Measurements from ENCODE around the gene C2CD5. TPM values are rescaled to one million over a fixed set of nuclear protein-coding genes. Genes with fewer than 3 reads are reported as not detected.
"Not testable (repeated sequence)": the region's sequence is repeated elsewhere in the genome, so short reads cannot be mapped to it uniquely, and the experiment has no call there.

C2CD5 gene
- total RNA-seq, 1 donor from 2014 or later = 41.8 TPM

- H3K27ac ChIP-seq (ENCODE audit: low read depth, low read length) = no peak overlapping the region
- no peak overlapping the region for H3K4me3 ChIP-seq (ENCODE audit: low read length in 3 of 3)
- H3K36me3 ChIP-seq (ENCODE audit: control insufficient read depth in 3 of 3, insufficient read depth in 3 of 3, low read length in 3 of 3) = no peaks in the 10 kb centered on the region
- no peaks in the 10 kb centered on the region for H3K9me3 ChIP-seq (ENCODE audit: control insufficient read depth in 3 of 3, low read length in 3 of 3)
- no peaks in the 10 kb centered on the region for H3K4me1 ChIP-seq (ENCODE audit: control insufficient read depth in 3 of 3, insufficient read depth in 3 of 3, low read length in 3 of 3)
- peaks cover 0 to 3% (median 0%) of the 10 kb centered on the region in 3 donors for H3K27me3 ChIP-seq (ENCODE audit: control insufficient read depth in 3 of 3, insufficient read depth in 3 of 3, low read length in 3 of 3)
- no peak overlapping the region for H3K9ac ChIP-seq (ENCODE audit: low read depth in 1 of 3, low read length in 3 of 3)
These were observed 18.0 kb upstream of the C2CD5 start for GRCh38 chr12:22562036-22563028.

- not testable (repeated sequence) for H3K4me1 ChIP-seq (ENCODE audit: control insufficient read depth in 3 of 3, insufficient read depth in 3 of 3, low read length in 3 of 3); H3K27ac ChIP-seq (ENCODE audit: low read depth, low read length); H3K27me3 ChIP-seq (ENCODE audit: control insufficient read depth in 3 of 3, insufficient read depth in 3 of 3, low read length in 3 of 3); H3K9ac ChIP-seq (ENCODE audit: low read depth in 1 of 3, low read length in 3 of 3); H3K9me3 ChIP-seq (ENCODE audit: control insufficient read depth in 3 of 3, low read length in 3 of 3); H3K4me3 ChIP-seq (ENCODE audit: low read length in 3 of 3); H3K36me3 ChIP-seq (ENCODE audit: control insufficient read depth in 3 of 3, insufficient read depth in 3 of 3, low read length in 3 of 3)
These were observed 10.4 kb upstream of the C2CD5 start for GRCh38 chr12:22554750-22555149.

- Histone ChIP-seq H3K27ac (ENCODE audit: low read depth, low read length) (no peak overlapping the region), H3K9me3 (ENCODE audit: control insufficient read depth in 3 of 3, low read length in 3 of 3) (no peaks in the 10 kb centered on the region), H3K27me3 (ENCODE audit: control insufficient read depth in 3 of 3, insufficient read depth in 3 of 3, low read length in 3 of 3) (no peaks in the 10 kb centered on the region), H3K4me3 (ENCODE audit: low read length in 3 of 3) (no peak overlapping the region), H3K9ac (ENCODE audit: low read depth in 1 of 3, low read length in 3 of 3) (no peak overlapping the region), H3K36me3 (ENCODE audit: control insufficient read depth in 3 of 3, insufficient read depth in 3 of 3, low read length in 3 of 3) (no peaks in the 10 kb centered on the region), H3K4me1 (ENCODE audit: control insufficient read depth in 3 of 3, insufficient read depth in 3 of 3, low read length in 3 of 3) (no peaks in the 10 kb centered on the region)
These were observed 7.3 kb upstream of the C2CD5 start for GRCh38 chr12:22551624-22552023.

GRCh38 chr12:22545255-22545654 is 913 bp upstream of the C2CD5 start:
- no peaks in the 10 kb centered on the region for H3K36me3 ChIP-seq (ENCODE audit: control insufficient read depth in 3 of 3, insufficient read depth in 3 of 3, low read length in 3 of 3)
- no peak overlapping the region for H3K27ac ChIP-seq (ENCODE audit: low read depth, low read length)
- peaks cover 6 to 24% (median 18%) of the 10 kb centered on the region in 3 donors for H3K4me1 ChIP-seq (ENCODE audit: control insufficient read depth in 3 of 3, insufficient read depth in 3 of 3, low read length in 3 of 3)
- no peak overlapping the region for H3K4me3 ChIP-seq (ENCODE audit: low read length in 3 of 3)
- H3K9me3 ChIP-seq (ENCODE audit: control insufficient read depth in 3 of 3, low read length in 3 of 3) = no peaks in the 10 kb centered on the region
- no peaks in the 10 kb centered on the region for H3K27me3 ChIP-seq (ENCODE audit: control insufficient read depth in 3 of 3, insufficient read depth in 3 of 3, low read length in 3 of 3)
- H3K9ac ChIP-seq (ENCODE audit: low read depth in 1 of 3, low read length in 3 of 3) = no peak overlapping the region

GRCh38 chr12:22543246-22544037 is 900 bp downstream of the C2CD5 start:
- Histone ChIP-seq H3K9me3 (ENCODE audit: control insufficient read depth in 3 of 3, low read length in 3 of 3) (no peaks in the 10 kb centered on the region), H3K4me3 (ENCODE audit: low read length in 3 of 3) (peak overlapping the region; percentile 94 to 95 (median 95)), H3K27ac (ENCODE audit: low read depth, low read length) (peak overlapping the region; percentile 88), H3K36me3 (ENCODE audit: control insufficient read depth in 3 of 3, insufficient read depth in 3 of 3, low read length in 3 of 3) (no peaks in the 10 kb centered on the region), H3K4me1 (ENCODE audit: control insufficient read depth in 3 of 3, insufficient read depth in 3 of 3, low read length in 3 of 3) (peaks cover 6 to 24% (median 18%) of the 10 kb centered on the region in 3 donors), H3K27me3 (ENCODE audit: control insufficient read depth in 3 of 3, insufficient read depth in 3 of 3, low read length in 3 of 3) (no peaks in the 10 kb centered on the region), H3K9ac (ENCODE audit: low read depth in 1 of 3, low read length in 3 of 3) (peak overlapping the region; percentile 87 to 94 (median 91))

- no peak overlapping the region for H3K27ac ChIP-seq (ENCODE audit: low read depth, low read length)
- no peaks in the 10 kb centered on the region for H3K36me3 ChIP-seq (ENCODE audit: control insufficient read depth in 3 of 3, insufficient read depth in 3 of 3, low read length in 3 of 3)
- H3K4me3 ChIP-seq (ENCODE audit: low read length in 3 of 3) = no peak overlapping the region
- H3K9me3 ChIP-seq (ENCODE audit: control insufficient read depth in 3 of 3, low read length in 3 of 3) = no peaks in the 10 kb centered on the region
- peaks cover 6 to 24% (median 18%) of the 10 kb centered on the region in 3 donors for H3K4me1 ChIP-seq (ENCODE audit: control insufficient read depth in 3 of 3, insufficient read depth in 3 of 3, low read length in 3 of 3)
- H3K27me3 ChIP-seq (ENCODE audit: control insufficient read depth in 3 of 3, insufficient read depth in 3 of 3, low read length in 3 of 3) = no peaks in the 10 kb centered on the region
- no peak overlapping the region for H3K9ac ChIP-seq (ENCODE audit: low read depth in 1 of 3, low read length in 3 of 3)
These were observed 2.7 kb downstream of the C2CD5 start for GRCh38 chr12:22541496-22542155.

GRCh38 chr12:22539055-22539454 is 5.3 kb downstream of the C2CD5 start:
- Histone ChIP-seq H3K9me3 (ENCODE audit: control insufficient read depth in 3 of 3, low read length in 3 of 3) (no peaks in the 10 kb centered on the region), H3K36me3 (ENCODE audit: control insufficient read depth in 3 of 3, insufficient read depth in 3 of 3, low read length in 3 of 3) (peaks cover 0 to 3% (median 0%) of the 10 kb centered on the region in 3 donors), H3K4me3 (ENCODE audit: low read length in 3 of 3) (no peak overlapping the region), H3K9ac (ENCODE audit: low read depth in 1 of 3, low read length in 3 of 3) (no peak overlapping the region), H3K27ac (ENCODE audit: low read depth, low read length) (no peak overlapping the region), H3K27me3 (ENCODE audit: control insufficient read depth in 3 of 3, insufficient read depth in 3 of 3, low read length in 3 of 3) (no peaks in the 10 kb centered on the region), H3K4me1 (ENCODE audit: control insufficient read depth in 3 of 3, insufficient read depth in 3 of 3, low read length in 3 of 3) (peaks cover 6 to 18% (median 18%) of the 10 kb centered on the region in 3 donors)

GRCh38 chr12:22538311-22538710 is 6.0 kb downstream of the C2CD5 start:
- H3K4me3 ChIP-seq (ENCODE audit: low read length in 3 of 3) = no peak overlapping the region

GRCh38 chr12:22536971-22537544 is 7.3 kb downstream of the C2CD5 start:
- peaks cover 4 to 15% (median 11%) of the 10 kb centered on the region in 3 donors for H3K36me3 ChIP-seq (ENCODE audit: control insufficient read depth in 3 of 3, insufficient read depth in 3 of 3, low read length in 3 of 3)
- no peak overlapping the region for H3K9ac ChIP-seq (ENCODE audit: low read depth in 1 of 3, low read length in 3 of 3)
- H3K9me3 ChIP-seq (ENCODE audit: control insufficient read depth in 3 of 3, low read length in 3 of 3) = no peaks in the 10 kb centered on the region
- no peak overlapping the region for H3K4me3 ChIP-seq (ENCODE audit: low read length in 3 of 3)
- peaks cover under 1 to 4% (median 3%) of the 10 kb centered on the region in 3 donors for H3K4me1 ChIP-seq (ENCODE audit: control insufficient read depth in 3 of 3, insufficient read depth in 3 of 3, low read length in 3 of 3)
- H3K27ac ChIP-seq (ENCODE audit: low read depth, low read length) = no peak overlapping the region
- H3K27me3 ChIP-seq (ENCODE audit: control insufficient read depth in 3 of 3, insufficient read depth in 3 of 3, low read length in 3 of 3) = no peaks in the 10 kb centered on the region

More at GRCh38 chr12:22538311-22538710, 6.0 kb downstream of the C2CD5 start:
- H3K36me3 ChIP-seq (ENCODE audit: control insufficient read depth in 3 of 3, insufficient read depth in 3 of 3, low read length in 3 of 3) = peaks cover 0 to 7% (median 4%) of the 10 kb centered on the region in 3 donors
- H3K27ac ChIP-seq (ENCODE audit: low read depth, low read length) = no peak overlapping the region
- H3K9ac ChIP-seq (ENCODE audit: low read depth in 1 of 3, low read length in 3 of 3) = no peak overlapping the region
- H3K27me3 ChIP-seq (ENCODE audit: control insufficient read depth in 3 of 3, insufficient read depth in 3 of 3, low read length in 3 of 3) = no peaks in the 10 kb centered on the region
- H3K9me3 ChIP-seq (ENCODE audit: control insufficient read depth in 3 of 3, low read length in 3 of 3) = no peaks in the 10 kb centered on the region
- peaks cover 4 to 15% (median 12%) of the 10 kb centered on the region in 3 donors for H3K4me1 ChIP-seq (ENCODE audit: control insufficient read depth in 3 of 3, insufficient read depth in 3 of 3, low read length in 3 of 3)

Measured in skeletal muscle tissue (tissue), 4 donors.